ENCODE measurements around the gene ENDOG. TPM values are rescaled to one million over a fixed set of nuclear protein-coding genes. Genes with fewer than 3 reads are reported as not detected.
"Not testable (repeated sequence)": the region's sequence is repeated elsewhere in the genome, so short reads cannot be mapped to it uniquely, and the experiment has no call there.

ENDOG gene
- total and polyA plus RNA-seq, 2 donors, result 11.0 to 21.5 TPM

GRCh38 chr9:128792134-128792533 is 26.2 kb upstream of the ENDOG start:
- H3K27me3 ChIP-seq (ENCODE audit: control insufficient read depth in 2 of 2, insufficient read depth in 1 of 2, low read length in 1 of 2), result no peaks in the 10 kb centered on the region
- H3K36me3 ChIP-seq (ENCODE audit: control insufficient read depth in 2 of 2, insufficient read depth in 2 of 2, low read length in 1 of 2), result peaks cover 52 to 54% of the 10 kb centered on the region in 2 donors
- H3K9me3 ChIP-seq (ENCODE audit: control insufficient read depth in 2 of 2, insufficient read depth in 1 of 2, low read length in 1 of 2), result no peaks in the 10 kb centered on the region
- WGBS, result 98% methylated on average over 9 of the region's 9 CpGs
- no peak for DNase-seq (ENCODE audit: low read depth in 6 of 9, low spot score in 9 of 9)
- no peak overlapping the region for H3K4me3 ChIP-seq (ENCODE audit: low read length in 2 of 2)
- H3K4me1 ChIP-seq (ENCODE audit: control insufficient read depth in 2 of 2, insufficient read depth in 2 of 2, low read length in 2 of 2), result peaks cover 5 to 10% of the 10 kb centered on the region in 2 donors
- H3K27ac ChIP-seq (ENCODE audit: low read depth in 1 of 2, low read length in 1 of 2), result no peak overlapping the region

- no peaks in the 10 kb centered on the region for H3K9me3 ChIP-seq (ENCODE audit: control insufficient read depth in 2 of 2, insufficient read depth in 1 of 2, low read length in 1 of 2)
- H3K27me3 ChIP-seq (ENCODE audit: control insufficient read depth in 2 of 2, insufficient read depth in 1 of 2, low read length in 1 of 2), result no peaks in the 10 kb centered on the region
- peaks cover 2 to 5% of the 10 kb centered on the region in 2 donors for H3K4me1 ChIP-seq (ENCODE audit: control insufficient read depth in 2 of 2, insufficient read depth in 2 of 2, low read length in 2 of 2)
- peaks cover 61 to 62% of the 10 kb centered on the region in 2 donors for H3K36me3 ChIP-seq (ENCODE audit: control insufficient read depth in 2 of 2, insufficient read depth in 2 of 2, low read length in 1 of 2)
- H3K27ac ChIP-seq (ENCODE audit: low read depth in 1 of 2, low read length in 1 of 2), result no peak overlapping the region
- no peak for DNase-seq (ENCODE audit: low read depth in 6 of 9, low spot score in 9 of 9)
- WGBS, result 98% methylated on average over 8 of the region's 8 CpGs
- H3K4me3 ChIP-seq (ENCODE audit: low read length in 2 of 2), result no peak overlapping the region
Observed at GRCh38 chr9:128792978-128793686, 25.2 kb upstream of the ENDOG start.

GRCh38 chr9:128794961-128795360 is 23.3 kb upstream of the ENDOG start:
- 47% methylated on average over 2 of the region's 2 CpGs for WGBS

GRCh38 chr9:128798896-128799295 is 19.4 kb upstream of the ENDOG start:
- no peaks in the 10 kb centered on the region for H3K4me1 ChIP-seq (ENCODE audit: control insufficient read depth in 2 of 2, insufficient read depth in 2 of 2, low read length in 2 of 2)
- DNase-seq (ENCODE audit: low read depth in 6 of 9, low spot score in 9 of 9), result no peak
- H3K4me3 ChIP-seq (ENCODE audit: low read length in 2 of 2), result no peak overlapping the region
- H3K27ac ChIP-seq (ENCODE audit: low read depth in 1 of 2, low read length in 1 of 2), result no peak overlapping the region
- no peaks in the 10 kb centered on the region for H3K27me3 ChIP-seq (ENCODE audit: control insufficient read depth in 2 of 2, insufficient read depth in 1 of 2, low read length in 1 of 2)
- no peaks in the 10 kb centered on the region for H3K9me3 ChIP-seq (ENCODE audit: control insufficient read depth in 2 of 2, insufficient read depth in 1 of 2, low read length in 1 of 2)
- WGBS, result 96% methylated on average over 8 of the region's 8 CpGs
- peaks cover 68 to 69% of the 10 kb centered on the region in 2 donors for H3K36me3 ChIP-seq (ENCODE audit: control insufficient read depth in 2 of 2, insufficient read depth in 2 of 2, low read length in 1 of 2)

More at GRCh38 chr9:128794961-128795360, 23.3 kb upstream of the ENDOG start:
- not testable (repeated sequence) for H3K27ac ChIP-seq (ENCODE audit: low read depth in 1 of 2, low read length in 1 of 2); H3K4me1 ChIP-seq (ENCODE audit: control insufficient read depth in 2 of 2, insufficient read depth in 2 of 2, low read length in 2 of 2); DNase-seq (ENCODE audit: low read depth in 6 of 9, low spot score in 9 of 9); H3K27me3 ChIP-seq (ENCODE audit: control insufficient read depth in 2 of 2, insufficient read depth in 1 of 2, low read length in 1 of 2); H3K9me3 ChIP-seq (ENCODE audit: control insufficient read depth in 2 of 2, insufficient read depth in 1 of 2, low read length in 1 of 2); H3K4me3 ChIP-seq (ENCODE audit: low read length in 2 of 2)
- peaks cover 73 to 78% of the 10 kb centered on the region in 2 donors for H3K36me3 ChIP-seq (ENCODE audit: control insufficient read depth in 2 of 2, insufficient read depth in 2 of 2, low read length in 1 of 2)

GRCh38 chr9:128800061-128800460 is 18.2 kb upstream of the ENDOG start:
- H3K4me3 ChIP-seq (ENCODE audit: low read length in 2 of 2), result no peak overlapping the region
- H3K27ac ChIP-seq (ENCODE audit: low read depth in 1 of 2, low read length in 1 of 2), result no peak overlapping the region
- no peaks in the 10 kb centered on the region for H3K27me3 ChIP-seq (ENCODE audit: control insufficient read depth in 2 of 2, insufficient read depth in 1 of 2, low read length in 1 of 2)
- no peaks in the 10 kb centered on the region for H3K4me1 ChIP-seq (ENCODE audit: control insufficient read depth in 2 of 2, insufficient read depth in 2 of 2, low read length in 2 of 2)
- no peaks in the 10 kb centered on the region for H3K9me3 ChIP-seq (ENCODE audit: control insufficient read depth in 2 of 2, insufficient read depth in 1 of 2, low read length in 1 of 2)
- no peak for DNase-seq (ENCODE audit: low read depth in 6 of 9, low spot score in 9 of 9)
- 99% methylated on average over 7 of the region's 7 CpGs for WGBS
- peaks cover 67 to 68% of the 10 kb centered on the region in 2 donors for H3K36me3 ChIP-seq (ENCODE audit: control insufficient read depth in 2 of 2, insufficient read depth in 2 of 2, low read length in 1 of 2)

- H3K4me1 ChIP-seq (ENCODE audit: control insufficient read depth in 2 of 2, insufficient read depth in 2 of 2, low read length in 2 of 2), result no peaks in the 10 kb centered on the region
- WGBS, result 98% methylated on average over 4 of the region's 4 CpGs
- H3K27ac ChIP-seq (ENCODE audit: low read depth in 1 of 2, low read length in 1 of 2), result no peak overlapping the region
- DNase-seq (ENCODE audit: low read depth in 6 of 9, low spot score in 9 of 9), result no peak
- no peak overlapping the region for H3K4me3 ChIP-seq (ENCODE audit: low read length in 2 of 2)
- no peaks in the 10 kb centered on the region for H3K9me3 ChIP-seq (ENCODE audit: control insufficient read depth in 2 of 2, insufficient read depth in 1 of 2, low read length in 1 of 2)
- peaks cover 75 to 80% of the 10 kb centered on the region in 2 donors for H3K36me3 ChIP-seq (ENCODE audit: control insufficient read depth in 2 of 2, insufficient read depth in 2 of 2, low read length in 1 of 2)
- H3K27me3 ChIP-seq (ENCODE audit: control insufficient read depth in 2 of 2, insufficient read depth in 1 of 2, low read length in 1 of 2), result no peaks in the 10 kb centered on the region
Observed at GRCh38 chr9:128802482-128802881, 15.8 kb upstream of the ENDOG start.

GRCh38 chr9:128805661-128806060 is 12.6 kb upstream of the ENDOG start:
- Histone ChIP-seq H3K4me3 (ENCODE audit: low read length in 2 of 2) (no peak overlapping the region), H3K4me1 (ENCODE audit: control insufficient read depth in 2 of 2, insufficient read depth in 2 of 2, low read length in 2 of 2) (no peaks in the 10 kb centered on the region), H3K27me3 (ENCODE audit: control insufficient read depth in 2 of 2, insufficient read depth in 1 of 2, low read length in 1 of 2) (no peaks in the 10 kb centered on the region), H3K9me3 (ENCODE audit: control insufficient read depth in 2 of 2, insufficient read depth in 1 of 2, low read length in 1 of 2) (no peaks in the 10 kb centered on the region), H3K27ac (ENCODE audit: low read depth in 1 of 2, low read length in 1 of 2) (no peak overlapping the region), H3K36me3 (ENCODE audit: control insufficient read depth in 2 of 2, insufficient read depth in 2 of 2, low read length in 1 of 2) (peaks cover 63 to 71% of the 10 kb centered on the region in 2 donors)
- 95% methylated on average over 14 of the region's 14 CpGs for WGBS
- DNase-seq (ENCODE audit: low read depth in 6 of 9, low spot score in 9 of 9), result no peak

GRCh38 chr9:128807827-128808226 is 10.5 kb upstream of the ENDOG start:
- 87% methylated on average over 14 of the region's 14 CpGs for WGBS
- H3K27ac ChIP-seq (ENCODE audit: low read depth in 1 of 2, low read length in 1 of 2), result no peak overlapping the region
- no peaks in the 10 kb centered on the region for H3K27me3 ChIP-seq (ENCODE audit: control insufficient read depth in 2 of 2, insufficient read depth in 1 of 2, low read length in 1 of 2)
- H3K36me3 ChIP-seq (ENCODE audit: control insufficient read depth in 2 of 2, insufficient read depth in 2 of 2, low read length in 1 of 2), result peaks cover 52 to 56% of the 10 kb centered on the region in 2 donors
- no peaks in the 10 kb centered on the region for H3K4me1 ChIP-seq (ENCODE audit: control insufficient read depth in 2 of 2, insufficient read depth in 2 of 2, low read length in 2 of 2)
- DNase-seq (ENCODE audit: low read depth in 6 of 9, low spot score in 9 of 9), result no peak
- no peaks in the 10 kb centered on the region for H3K9me3 ChIP-seq (ENCODE audit: control insufficient read depth in 2 of 2, insufficient read depth in 1 of 2, low read length in 1 of 2)
- H3K4me3 ChIP-seq (ENCODE audit: low read length in 2 of 2), result no peak overlapping the region

- H3K9me3 ChIP-seq (ENCODE audit: control insufficient read depth in 2 of 2, insufficient read depth in 1 of 2, low read length in 1 of 2), result no peaks in the 10 kb centered on the region
- no peaks in the 10 kb centered on the region for H3K4me1 ChIP-seq (ENCODE audit: control insufficient read depth in 2 of 2, insufficient read depth in 2 of 2, low read length in 2 of 2)
- H3K27ac ChIP-seq (ENCODE audit: low read depth in 1 of 2, low read length in 1 of 2), result no peak overlapping the region
- DNase-seq (ENCODE audit: low read depth in 6 of 9, low spot score in 9 of 9), result no peak
- H3K36me3 ChIP-seq (ENCODE audit: control insufficient read depth in 2 of 2, insufficient read depth in 2 of 2, low read length in 1 of 2), result peaks cover 45 to 49% of the 10 kb centered on the region in 2 donors
- no peak overlapping the region for H3K4me3 ChIP-seq (ENCODE audit: low read length in 2 of 2)
- WGBS, result over 99% methylated on average over 3 of the region's 3 CpGs
- H3K27me3 ChIP-seq (ENCODE audit: control insufficient read depth in 2 of 2, insufficient read depth in 1 of 2, low read length in 1 of 2), result no peaks in the 10 kb centered on the region
Observed at GRCh38 chr9:128808543-128808942, 9.8 kb upstream of the ENDOG start.
